AG10803 (cell line): ENCODE data around the gene VAV2.

Experiments used
- DNase-seq: peaks from one replicate; pipeline ENCODE4 v3.0.0; 2010; ENCODE audit warnings: low read depth
- H3K4me3 ChIP-seq: 2 replicates; pipeline ENCODE4 v1.5.1; 2011; ENCODE audit warnings: mild to moderate bottlenecking, low read length, control low read depth
- TF ChIP-seq, protein P1 (sequence below): conservative IDR thresholded peaks from 2 replicates; pipeline ENCODE4 v1.5.1; 2011; ENCODE audit warnings: mild to moderate bottlenecking, low read length, control low read depth, inconsistent platforms

The VAV2 gene

DNA sequence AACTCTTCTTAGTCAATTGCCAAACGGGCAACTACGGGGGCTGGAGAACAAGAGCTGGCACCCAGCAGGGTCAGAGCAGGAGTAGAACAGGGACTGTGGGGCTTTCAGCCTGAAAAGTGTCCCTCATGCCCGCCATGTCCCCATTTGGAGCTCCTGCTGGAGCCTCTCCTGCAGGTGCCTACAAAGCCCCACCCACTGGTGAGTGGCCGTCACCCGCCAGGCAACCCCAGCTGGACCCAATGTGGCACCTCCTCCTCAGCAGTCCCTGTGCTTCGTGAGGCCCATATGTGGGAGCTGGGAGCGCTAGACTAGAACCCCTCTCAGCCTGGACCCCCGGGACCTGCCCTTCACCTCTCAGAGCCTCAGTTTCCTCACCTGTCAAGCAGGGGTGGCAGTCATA, 40.9 kb downstream of the VAV2 start:
- no peak overlapping the region; the same call in 1 of the 2 replicates for H3K4me3 ChIP-seq
- TF ChIP-seq, protein P1, sequence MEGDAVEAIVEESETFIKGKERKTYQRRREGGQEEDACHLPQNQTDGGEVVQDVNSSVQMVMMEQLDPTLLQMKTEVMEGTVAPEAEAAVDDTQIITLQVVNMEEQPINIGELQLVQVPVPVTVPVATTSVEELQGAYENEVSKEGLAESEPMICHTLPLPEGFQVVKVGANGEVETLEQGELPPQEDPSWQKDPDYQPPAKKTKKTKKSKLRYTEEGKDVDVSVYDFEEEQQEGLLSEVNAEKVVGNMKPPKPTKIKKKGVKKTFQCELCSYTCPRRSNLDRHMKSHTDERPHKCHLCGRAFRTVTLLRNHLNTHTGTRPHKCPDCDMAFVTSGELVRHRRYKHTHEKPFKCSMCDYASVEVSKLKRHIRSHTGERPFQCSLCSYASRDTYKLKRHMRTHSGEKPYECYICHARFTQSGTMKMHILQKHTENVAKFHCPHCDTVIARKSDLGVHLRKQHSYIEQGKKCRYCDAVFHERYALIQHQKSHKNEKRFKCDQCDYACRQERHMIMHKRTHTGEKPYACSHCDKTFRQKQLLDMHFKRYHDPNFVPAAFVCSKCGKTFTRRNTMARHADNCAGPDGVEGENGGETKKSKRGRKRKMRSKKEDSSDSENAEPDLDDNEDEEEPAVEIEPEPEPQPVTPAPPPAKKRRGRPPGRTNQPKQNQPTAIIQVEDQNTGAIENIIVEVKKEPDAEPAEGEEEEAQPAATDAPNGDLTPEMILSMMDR = no peak
- DNase-seq = no peak

DNA sequence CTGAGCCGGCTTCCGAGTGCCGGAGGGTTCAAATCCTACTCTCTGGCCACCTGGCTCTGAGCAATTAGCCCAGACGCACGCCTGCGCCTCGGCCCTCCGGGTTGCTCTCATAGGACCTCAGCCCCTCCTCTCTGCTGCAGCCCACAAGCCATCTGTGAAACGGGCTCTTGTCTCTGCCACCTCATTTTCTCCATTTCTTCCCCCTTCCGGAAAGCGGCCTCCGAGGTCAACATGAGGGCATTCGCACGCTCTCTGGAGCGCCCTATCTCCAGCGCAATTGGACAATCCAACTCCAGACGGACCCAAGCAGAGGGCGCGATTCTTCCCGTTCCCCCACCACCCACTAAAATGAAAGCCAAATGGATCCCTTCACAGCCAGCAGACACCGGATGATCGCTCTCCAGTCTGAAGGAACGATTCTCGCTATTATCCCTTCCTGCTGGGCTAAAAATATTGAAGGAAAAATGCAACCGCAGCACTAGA, 41.5 kb downstream of the VAV2 start:
- TF ChIP-seq, protein P1 = no peak
- H3K4me3 ChIP-seq = peak overlapping the region; percentile 23
- DNase-seq = peak; percentile 55

DNA sequence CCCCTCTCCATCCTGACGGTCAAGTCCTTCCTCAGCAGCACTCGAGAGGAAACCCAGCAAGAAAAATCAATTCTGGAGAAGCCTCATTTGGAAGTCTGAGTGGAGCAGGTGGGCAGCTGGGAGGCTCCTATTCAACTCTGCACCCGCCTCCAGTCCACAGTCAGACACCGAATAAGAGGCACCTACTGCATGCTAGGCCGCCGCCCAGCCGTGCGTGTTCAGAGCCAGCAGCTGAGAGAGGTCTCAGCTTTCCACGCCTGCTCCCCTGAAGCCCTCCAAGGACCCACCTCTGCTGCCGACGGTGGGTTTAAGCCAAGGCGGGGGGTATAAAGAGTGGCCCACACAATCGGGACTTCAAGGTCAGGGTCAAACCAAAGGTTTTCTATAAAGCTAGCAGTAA, 41.9 kb downstream of the VAV2 start:
- TF ChIP-seq, protein P1 = no peak
- no peak for DNase-seq
- no peak overlapping the region for H3K4me3 ChIP-seq

- H3K4me3 ChIP-seq = no peak overlapping the region
- no peak for DNase-seq
Observed at GRCh38 chr9:133949486-133950061, 42.5 kb downstream of the VAV2 start.

DNA sequence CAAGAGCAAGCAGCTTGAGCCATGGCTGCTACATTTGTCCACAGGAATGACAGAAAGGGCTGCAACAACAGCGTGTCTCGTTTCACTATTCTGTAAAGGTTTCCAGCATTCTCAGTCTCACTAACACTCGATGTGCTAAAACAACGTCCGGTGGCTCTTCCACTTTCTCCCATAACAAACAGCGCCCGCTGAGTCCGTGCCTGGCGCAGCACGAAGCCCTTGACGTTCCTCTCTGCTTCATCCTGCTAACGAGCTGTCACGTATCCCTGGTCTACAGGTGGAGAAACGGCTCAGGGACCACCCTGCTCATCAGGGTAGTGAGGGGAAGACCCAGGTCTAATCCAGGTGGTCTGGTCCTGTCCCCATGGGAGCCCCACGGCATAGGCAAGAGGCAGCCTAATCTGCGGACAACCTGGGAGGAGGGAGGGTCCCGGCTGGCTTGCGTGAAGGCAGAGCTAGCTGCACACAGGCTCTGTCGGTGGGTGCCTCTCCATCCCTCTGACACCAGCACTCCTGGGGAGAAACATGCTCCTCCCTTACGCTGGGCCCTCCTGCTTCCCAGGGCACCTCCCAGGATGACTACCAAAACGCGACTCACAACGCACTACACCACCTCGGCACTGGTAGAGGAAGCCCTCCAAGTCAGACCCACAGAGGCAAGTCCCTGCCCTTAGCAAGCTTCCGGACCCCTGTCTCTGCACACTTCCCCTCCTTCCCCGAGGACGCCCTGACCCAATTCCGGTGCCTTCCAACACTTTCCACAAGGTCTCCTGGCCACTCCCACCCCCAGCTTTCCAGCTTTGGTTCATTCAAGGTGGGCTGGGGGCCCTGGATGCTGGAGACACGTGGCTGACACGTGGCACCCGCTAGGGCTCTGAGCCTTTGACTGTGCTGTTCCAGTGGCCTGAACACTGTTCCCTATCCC, 43.3 kb downstream of the VAV2 start:
- DNase-seq = no peak
- TF ChIP-seq, protein P1 = no peak
- no peak overlapping the region for H3K4me3 ChIP-seq

More at GRCh38 chr9:133949486-133950061, 42.5 kb downstream of the VAV2 start:
- TF ChIP-seq, protein P1 = no peak

DNA sequence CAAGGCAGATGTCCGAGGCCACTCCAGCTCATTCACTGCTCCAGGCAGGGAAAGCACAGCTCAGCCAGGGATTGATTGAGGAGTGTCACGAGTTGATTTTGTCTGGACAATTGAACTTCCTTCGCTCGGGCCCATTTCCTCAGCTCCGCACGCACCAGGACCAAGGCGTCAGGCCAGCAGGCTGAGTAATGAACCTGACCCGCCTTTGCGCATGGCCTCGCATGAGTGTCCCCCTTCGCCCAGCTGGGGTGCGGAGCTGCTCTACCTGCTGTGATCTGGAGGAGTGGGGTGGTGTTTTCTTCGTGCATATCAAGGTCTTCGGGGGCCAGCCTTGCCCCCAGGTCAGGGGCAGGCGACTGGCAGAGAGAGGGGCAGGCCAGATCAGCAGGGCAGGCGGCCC, 44.0 kb downstream of the VAV2 start:
- no peak for DNase-seq
- TF ChIP-seq, protein P1 = no peak
- H3K4me3 ChIP-seq = no peak overlapping the region
